GM12872 (cell line): Measurements from ENCODE around the gene LTC4S.

ENCODE experiments used
- CTCF ChIP-seq: IDR thresholded peaks from 3 replicates; pipeline ENCODE4 v1.5.1; 2011; ENCODE audit warnings: low read depth, mild to moderate bottlenecking, low read length, moderate library complexity; ENCODE audit not compliant: insufficient read depth

Gene LTC4S

GRCh38 chr5:179793468-179794139, at the start of gene LTC4S:
LTC4S (plus strand) TSS chr5:179793986; CDS start chr5:179794081, 95 bp downstream.
- TF ChIP-seq CTCF: no peak

- TF ChIP-seq CTCF: no peak
These were observed 46.9 kb upstream of the LTC4S start for GRCh38 chr5:179746872-179747271.

GRCh38 chr5:179747811-179748210, 46.0 kb upstream of the LTC4S start:
- no peak for TF ChIP-seq CTCF

- TF ChIP-seq CTCF: no peak
These were observed 43.8 kb upstream of the LTC4S start for GRCh38 chr5:179749857-179750508.

- TF ChIP-seq CTCF: no peak
These were observed 39.8 kb upstream of the LTC4S start for GRCh38 chr5:179753971-179754370.

- no peak for TF ChIP-seq CTCF
These were observed 38.8 kb upstream of the LTC4S start for GRCh38 chr5:179755022-179755421.

- no peak for TF ChIP-seq CTCF
These were observed 34.8 kb upstream of the LTC4S start for GRCh38 chr5:179758955-179759354.
